Measurements from ENCODE around the gene NDUFS2.
"Not testable (repeated sequence)": the region's sequence is repeated elsewhere in the genome, so short reads cannot be mapped to it uniquely, and the experiment has no call there.

The NDUFS2 gene

DNA sequence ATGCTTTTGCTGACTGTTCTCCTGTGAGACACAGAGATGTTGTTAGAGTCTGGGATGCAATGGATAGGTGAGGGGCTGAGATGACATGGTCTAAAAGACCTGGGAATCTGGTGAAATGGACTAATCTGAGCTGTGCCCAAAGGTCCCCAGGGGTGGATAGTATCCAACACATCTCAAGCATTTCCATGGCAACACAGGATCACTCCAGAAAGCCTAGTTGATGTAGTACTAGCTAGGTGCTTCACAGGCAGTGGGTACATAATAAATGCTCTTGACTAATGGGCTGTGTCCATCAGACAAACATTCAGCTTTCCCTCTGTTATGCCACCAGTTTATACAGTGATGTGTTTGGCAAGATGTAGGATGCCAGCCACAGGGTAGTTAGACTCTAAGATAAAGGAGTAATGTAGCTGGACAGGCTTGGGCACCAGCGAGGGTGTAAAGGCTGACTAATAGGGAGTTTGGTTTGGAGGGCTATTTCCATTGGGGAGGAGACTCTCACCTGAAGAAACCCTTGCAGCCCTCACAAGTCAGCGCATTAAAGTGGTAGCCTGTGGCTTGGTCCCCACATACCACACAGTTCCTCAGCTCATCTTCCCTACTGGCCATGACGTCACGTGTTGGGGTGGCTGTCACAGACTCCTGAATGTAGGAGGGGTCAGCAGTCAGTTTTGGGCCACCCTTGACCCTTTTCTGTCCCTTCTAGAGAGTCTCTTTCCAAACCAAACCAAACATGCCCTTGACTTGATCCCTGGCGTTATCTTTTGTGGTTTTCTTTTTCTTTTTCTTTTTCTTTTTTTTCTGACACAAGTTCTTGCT is 34.0 kb downstream of the NDUFS2 start:
- H3K27ac ChIP-seq (ENCODE audit: low read depth, low read length): no peak overlapping the region
- H3K4me1 ChIP-seq (ENCODE audit: insufficient read depth, low read length): no peaks in the 10 kb centered on the region
- WGBS: 88% methylated on average over 5 of the region's 5 CpGs
- H3K9me3 ChIP-seq (ENCODE audit: insufficient read depth, low read depth, low read length): no peaks in the 10 kb centered on the region
- no peaks in the 10 kb centered on the region for H3K36me3 ChIP-seq (ENCODE audit: insufficient read depth, low read length)
- H3K27me3 ChIP-seq (ENCODE audit: insufficient read depth, low read length): no peaks in the 10 kb centered on the region
- no peak overlapping the region for H3K9ac ChIP-seq (ENCODE audit: low read depth, low read length)
- no peak overlapping the region for H3K4me3 ChIP-seq (ENCODE audit: low read length)

DNA sequence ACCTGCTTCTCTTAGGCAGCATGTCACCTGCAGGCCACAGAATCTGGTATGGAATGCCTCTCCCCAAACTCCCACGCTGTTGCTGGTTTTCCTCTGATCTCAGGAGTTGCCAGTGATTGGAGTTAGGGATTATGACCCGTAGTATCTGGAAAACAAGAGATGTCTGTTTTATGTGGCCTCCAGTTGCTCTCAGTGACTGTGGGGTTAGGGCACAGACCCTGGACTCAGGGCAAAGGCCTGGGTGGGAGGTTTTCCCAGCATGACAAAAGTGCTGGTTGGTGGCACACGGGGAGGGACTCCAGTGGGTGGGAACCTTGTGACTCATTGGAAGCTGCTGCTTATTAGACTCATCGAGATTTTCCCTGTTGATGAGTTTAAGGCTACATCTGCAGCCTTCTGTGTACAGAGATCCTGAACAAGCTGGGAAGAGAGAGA is 35.9 kb downstream of the NDUFS2 start, which contains the start of gene NR1I3:
TSS of gene NR1I3 (minus strand) at position 165 of the 435 bp plus-strand sequence. CDS start 1,638 bp downstream, outside the sequence.
- Histone ChIP-seq H3K27ac (ENCODE audit: low read depth, low read length) (no peak within 1 kb of the TSS), H3K4me3 (ENCODE audit: low read length) (no peak within 1 kb of the TSS), H3K4me1 (ENCODE audit: insufficient read depth, low read length) (no peaks in the 10 kb centered on the region), H3K9ac (ENCODE audit: low read depth, low read length) (no peak within 1 kb of the TSS), H3K27me3 (ENCODE audit: insufficient read depth, low read length) (no peaks in the 10 kb centered on the region), H3K36me3 (ENCODE audit: insufficient read depth, low read length) (no peaks in the 10 kb centered on the region), H3K9me3 (ENCODE audit: insufficient read depth, low read depth, low read length) (no peaks in the 10 kb centered on the region)
- WGBS: 80% methylated on average over 4 of the region's 4 CpGs

DNA sequence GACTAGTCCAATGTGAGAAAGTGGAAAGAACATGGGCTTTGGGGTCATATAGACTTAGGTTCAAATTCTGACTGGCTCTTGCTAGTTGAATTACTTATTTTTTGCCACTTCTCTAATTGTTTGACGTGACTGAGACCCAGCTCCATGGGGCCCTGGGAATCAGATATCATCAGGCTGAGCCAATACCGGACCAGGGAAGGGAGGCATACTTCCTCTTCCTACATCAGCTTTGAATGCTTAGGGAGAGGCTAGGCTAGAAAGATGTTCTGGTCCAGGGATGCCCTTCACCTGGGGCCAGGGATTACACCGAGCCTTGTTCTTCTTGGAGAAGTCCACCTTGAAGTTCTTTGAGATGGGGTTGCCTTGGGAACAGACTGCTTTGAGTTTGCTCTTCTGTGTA is 39.5 kb downstream of the NDUFS2 start:
- Histone ChIP-seq H3K9me3 (ENCODE audit: insufficient read depth, low read depth, low read length) (no peaks in the 10 kb centered on the region), H3K27ac (ENCODE audit: low read depth, low read length) (no peak overlapping the region), H3K27me3 (ENCODE audit: insufficient read depth, low read length) (no peaks in the 10 kb centered on the region), H3K4me1 (ENCODE audit: insufficient read depth, low read length) (no peaks in the 10 kb centered on the region), H3K4me3 (ENCODE audit: low read length) (no peak overlapping the region), H3K36me3 (ENCODE audit: insufficient read depth, low read length) (no peaks in the 10 kb centered on the region), H3K9ac (ENCODE audit: low read depth, low read length) (no peak overlapping the region)
- 82% methylated on average over 3 of the region's 3 CpGs for WGBS

DNA sequence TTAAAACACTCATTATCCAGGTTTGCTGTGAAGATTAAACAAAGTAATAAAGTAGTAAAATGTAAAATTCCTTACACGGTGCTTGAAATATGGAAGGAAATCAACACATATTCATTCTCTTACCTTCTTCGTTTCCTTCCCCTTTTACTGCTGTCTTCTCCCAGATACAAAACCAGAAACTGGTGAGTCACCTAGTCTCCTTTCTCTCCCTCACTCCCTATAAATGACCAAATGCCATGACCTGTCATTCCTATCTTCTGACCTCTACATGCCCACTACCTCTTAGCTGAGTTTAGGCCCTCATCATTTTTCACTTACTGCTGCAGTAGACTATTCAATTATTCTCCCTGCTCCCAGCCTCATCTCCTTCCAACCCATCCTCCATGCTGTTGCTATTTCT is 40.1 kb downstream of the NDUFS2 start:
- no peaks in the 10 kb centered on the region for H3K9me3 ChIP-seq (ENCODE audit: insufficient read depth, low read depth, low read length)
- no peaks in the 10 kb centered on the region for H3K4me1 ChIP-seq (ENCODE audit: insufficient read depth, low read length)
- H3K36me3 ChIP-seq (ENCODE audit: insufficient read depth, low read length): no peaks in the 10 kb centered on the region
- WGBS: 84% methylated on average over 2 of the region's 2 CpGs
- H3K9ac ChIP-seq (ENCODE audit: low read depth, low read length): no peak overlapping the region
- H3K27ac ChIP-seq (ENCODE audit: low read depth, low read length): no peak overlapping the region
- no peak overlapping the region for H3K4me3 ChIP-seq (ENCODE audit: low read length)
- H3K27me3 ChIP-seq (ENCODE audit: insufficient read depth, low read length): no peaks in the 10 kb centered on the region

DNA sequence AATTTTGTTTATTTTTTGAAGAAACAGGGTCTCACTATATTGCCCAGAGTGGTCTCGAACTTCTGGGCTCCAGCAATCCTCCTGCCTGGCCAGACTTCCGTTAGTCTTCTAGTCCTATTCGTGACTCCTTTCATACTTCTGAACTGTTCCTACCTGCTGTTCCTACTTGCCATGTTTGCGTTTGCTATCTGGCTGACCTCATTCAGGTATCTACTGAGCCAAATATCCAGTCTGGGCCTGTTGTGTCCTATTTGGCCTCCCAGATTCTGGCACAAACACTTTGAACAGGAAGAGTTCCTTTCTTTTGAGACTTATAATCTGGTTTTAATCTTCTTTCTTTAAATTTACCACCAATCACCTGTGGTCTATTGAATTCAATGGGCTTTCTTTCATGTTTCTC is 42.7 kb downstream of the NDUFS2 start:
- 91% methylated on average over 4 of the region's 4 CpGs for WGBS
- Histone ChIP-seq H3K9ac (ENCODE audit: low read depth, low read length) (no peak overlapping the region), H3K4me1 (ENCODE audit: insufficient read depth, low read length) (no peaks in the 10 kb centered on the region)

DNA sequence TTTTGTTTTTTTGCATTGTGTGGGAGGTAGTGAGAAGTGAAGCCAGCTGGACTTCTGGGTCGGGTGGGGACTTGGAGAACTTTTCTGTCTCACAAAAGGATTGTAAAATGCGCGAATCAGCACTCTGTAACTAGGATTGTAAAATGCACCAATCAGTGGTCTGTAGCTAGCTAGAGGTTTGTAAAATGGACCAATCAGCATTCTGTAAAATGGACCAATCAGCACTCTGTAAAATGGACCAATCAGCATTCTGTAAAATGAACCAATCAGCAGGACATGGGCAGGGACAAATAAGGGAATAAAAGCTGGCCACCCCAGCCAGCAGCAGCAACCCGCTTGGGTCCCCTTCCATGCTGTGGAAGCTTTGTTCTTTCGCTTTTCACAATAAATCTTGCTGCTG is 47.9 kb downstream of the NDUFS2 start:
- not testable (repeated sequence) for H3K4me3 ChIP-seq (ENCODE audit: low read length); H3K9ac ChIP-seq (ENCODE audit: low read depth, low read length); H3K27me3 ChIP-seq (ENCODE audit: insufficient read depth, low read length); H3K4me1 ChIP-seq (ENCODE audit: insufficient read depth, low read length); H3K36me3 ChIP-seq (ENCODE audit: insufficient read depth, low read length); H3K27ac ChIP-seq (ENCODE audit: low read depth, low read length); H3K9me3 ChIP-seq (ENCODE audit: insufficient read depth, low read depth, low read length)
- 91% methylated on average over 5 of the region's 5 CpGs for WGBS

More for the DNA sequence above, 42.7 kb downstream of the NDUFS2 start:
- Histone ChIP-seq H3K9me3 (ENCODE audit: insufficient read depth, low read depth, low read length) (no peaks in the 10 kb centered on the region), H3K36me3 (ENCODE audit: insufficient read depth, low read length) (no peaks in the 10 kb centered on the region), H3K27me3 (ENCODE audit: insufficient read depth, low read length) (no peaks in the 10 kb centered on the region), H3K27ac (ENCODE audit: low read depth, low read length) (no peak overlapping the region), H3K4me3 (ENCODE audit: low read length) (no peak overlapping the region)

DNA sequence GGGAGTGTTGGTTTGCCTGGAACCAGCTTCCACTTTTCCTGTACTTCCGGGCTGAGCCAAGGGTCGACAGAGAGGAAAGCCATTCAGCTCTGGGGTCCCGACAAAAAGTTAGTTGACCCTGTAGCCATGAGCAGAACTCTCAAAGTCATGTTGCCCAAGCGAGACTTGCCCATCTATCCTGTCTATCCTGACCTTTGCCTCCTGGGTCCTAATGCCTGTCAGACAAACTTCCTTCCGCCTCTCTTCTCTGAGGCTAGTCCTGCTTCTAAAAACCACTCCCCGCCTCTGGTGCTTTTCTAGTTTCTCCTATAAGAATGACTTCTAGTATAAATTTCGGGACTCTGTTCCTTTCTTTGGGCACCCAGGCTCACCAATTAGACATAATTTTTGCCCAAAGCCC is 48.7 kb downstream of the NDUFS2 start:
- Histone ChIP-seq H3K4me3 (ENCODE audit: low read length) (no peak overlapping the region), H3K9ac (ENCODE audit: low read depth, low read length) (no peak overlapping the region), H3K4me1 (ENCODE audit: insufficient read depth, low read length) (no peaks in the 10 kb centered on the region), H3K36me3 (ENCODE audit: insufficient read depth, low read length) (no peaks in the 10 kb centered on the region), H3K27ac (ENCODE audit: low read depth, low read length) (no peak overlapping the region), H3K27me3 (ENCODE audit: insufficient read depth, low read length) (no peaks in the 10 kb centered on the region), H3K9me3 (ENCODE audit: insufficient read depth, low read depth, low read length) (no peaks in the 10 kb centered on the region)
- WGBS: 75% methylated on average over 7 of the region's 7 CpGs

DNA sequence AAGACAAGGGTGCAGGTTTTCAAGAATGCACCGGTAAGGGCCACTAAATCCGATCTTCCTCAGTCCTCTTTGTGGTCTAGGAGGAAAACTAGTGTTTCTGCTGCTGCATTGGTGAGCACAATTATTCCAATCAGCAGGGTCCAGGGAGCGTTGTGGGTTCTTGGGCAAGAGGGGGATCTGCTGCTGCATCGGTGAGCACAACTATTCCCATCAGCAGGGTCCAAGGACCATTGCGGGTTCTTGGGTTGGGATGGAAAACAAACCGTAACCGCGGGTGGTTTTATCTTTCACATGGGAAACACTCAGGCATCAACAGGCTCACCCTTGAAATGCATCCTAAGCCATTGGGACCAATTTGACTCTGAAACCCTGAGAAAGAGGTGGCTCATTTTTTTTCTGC is 49.4 kb downstream of the NDUFS2 start:
- Histone ChIP-seq H3K4me3 (ENCODE audit: low read length) (no peak overlapping the region), H3K27me3 (ENCODE audit: insufficient read depth, low read length) (no peaks in the 10 kb centered on the region), H3K27ac (ENCODE audit: low read depth, low read length) (no peak overlapping the region), H3K9ac (ENCODE audit: low read depth, low read length) (no peak overlapping the region), H3K36me3 (ENCODE audit: insufficient read depth, low read length) (no peaks in the 10 kb centered on the region), H3K4me1 (ENCODE audit: insufficient read depth, low read length) (no peaks in the 10 kb centered on the region), H3K9me3 (ENCODE audit: insufficient read depth, low read depth, low read length) (no peaks in the 10 kb centered on the region)
- 91% methylated on average over 8 of the region's 8 CpGs for WGBS

DNA sequence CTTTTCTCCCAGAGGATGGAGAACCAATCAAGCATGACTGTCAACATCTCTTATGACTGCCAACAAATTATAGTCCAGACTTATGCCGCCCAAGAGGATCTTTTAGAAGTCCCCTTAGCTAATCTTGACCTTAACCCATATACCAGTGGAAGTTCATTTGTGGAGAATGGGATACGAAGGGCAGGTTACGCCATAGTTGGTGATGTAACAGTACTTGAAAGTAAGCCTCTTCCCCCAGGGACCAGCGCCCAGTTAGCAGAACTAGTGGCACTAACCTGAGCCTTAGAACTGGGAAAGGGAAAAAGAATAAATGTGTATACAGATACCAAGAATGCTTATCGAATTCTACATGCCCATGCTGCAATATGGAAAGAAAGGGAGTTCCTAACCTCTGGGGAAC is 53.1 kb downstream of the NDUFS2 start:
- H3K27me3 ChIP-seq (ENCODE audit: insufficient read depth, low read length): peaks cover 27% of the 10 kb centered on the region
- H3K36me3 ChIP-seq (ENCODE audit: insufficient read depth, low read length); H3K4me1 ChIP-seq (ENCODE audit: insufficient read depth, low read length); H3K27ac ChIP-seq (ENCODE audit: low read depth, low read length); H3K4me3 ChIP-seq (ENCODE audit: low read length); H3K9ac ChIP-seq (ENCODE audit: low read depth, low read length): not testable (repeated sequence)
- 94% methylated on average over 5 of the region's 5 CpGs for WGBS
- H3K9me3 ChIP-seq (ENCODE audit: insufficient read depth, low read depth, low read length): peaks cover 11% of the 10 kb centered on the region

DNA sequence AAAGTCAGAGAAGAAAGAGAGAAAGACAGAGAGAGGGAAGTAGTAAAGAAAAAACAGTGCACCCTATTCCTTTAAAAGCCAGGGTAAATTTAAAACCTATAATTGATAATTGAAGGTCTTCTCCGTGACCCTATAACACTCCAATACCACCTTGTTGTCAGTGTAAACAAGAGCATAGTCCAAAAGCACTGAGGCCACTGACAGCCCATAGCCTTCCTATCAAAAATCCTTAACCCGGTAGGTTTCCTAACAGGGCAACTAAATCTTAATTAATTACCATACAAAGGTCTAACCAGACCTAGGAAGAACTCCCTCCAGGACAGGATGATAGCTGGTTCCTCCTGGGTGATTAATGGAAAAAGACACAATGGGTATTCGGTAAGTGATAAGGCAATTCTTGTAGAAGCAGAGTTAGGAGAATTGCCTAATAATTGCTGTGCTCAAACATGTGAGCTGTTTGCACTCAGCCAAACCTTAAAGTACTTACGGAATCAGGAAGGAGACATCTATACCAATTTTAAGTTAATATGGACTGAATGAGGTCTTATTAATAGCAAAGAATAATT is 53.9 kb downstream of the NDUFS2 start:
- H3K27ac ChIP-seq (ENCODE audit: low read depth, low read length); H3K4me1 ChIP-seq (ENCODE audit: insufficient read depth, low read length); H3K9ac ChIP-seq (ENCODE audit: low read depth, low read length); H3K4me3 ChIP-seq (ENCODE audit: low read length); H3K36me3 ChIP-seq (ENCODE audit: insufficient read depth, low read length): not testable (repeated sequence)
- 81% methylated on average over 3 of the region's 4 CpGs for WGBS
- H3K9me3 ChIP-seq (ENCODE audit: insufficient read depth, low read depth, low read length): peaks cover 11% of the 10 kb centered on the region
- H3K27me3 ChIP-seq (ENCODE audit: insufficient read depth, low read length): peaks cover 35% of the 10 kb centered on the region

DNA sequence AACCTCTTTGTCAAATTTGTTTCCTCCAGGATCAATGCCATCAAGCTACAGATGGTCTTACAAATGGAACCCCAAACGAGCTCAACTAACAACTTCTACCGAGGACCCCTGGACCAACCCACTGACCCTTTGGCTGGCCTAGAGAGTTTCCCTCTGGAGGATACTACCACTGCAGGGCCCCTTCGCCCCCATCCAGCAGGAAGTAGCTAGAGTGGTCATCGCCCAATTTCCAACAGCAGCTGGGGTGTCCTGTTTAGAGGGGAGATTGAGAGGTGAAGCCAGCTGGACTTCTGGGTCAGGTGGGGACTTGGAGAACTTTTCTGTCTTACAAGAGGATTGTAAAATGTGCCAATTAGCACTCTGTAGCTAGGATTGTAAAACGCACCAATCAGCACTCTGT is 54.9 kb downstream of the NDUFS2 start:
- WGBS: 92% methylated on average over 5 of the region's 5 CpGs
- H3K27me3 ChIP-seq (ENCODE audit: insufficient read depth, low read length): peaks cover 44% of the 10 kb centered on the region

More for the DNA sequence above, 54.9 kb downstream of the NDUFS2 start:
- not testable (repeated sequence) for H3K4me1 ChIP-seq (ENCODE audit: insufficient read depth, low read length); H3K36me3 ChIP-seq (ENCODE audit: insufficient read depth, low read length); H3K27ac ChIP-seq (ENCODE audit: low read depth, low read length); H3K4me3 ChIP-seq (ENCODE audit: low read length); H3K9ac ChIP-seq (ENCODE audit: low read depth, low read length)
- H3K9me3 ChIP-seq (ENCODE audit: insufficient read depth, low read depth, low read length): peaks cover 11% of the 10 kb centered on the region

Measured in HUES64 (cell line).